ENCODE data around the gene MCOLN1. TPM values are rescaled to one million over a fixed set of nuclear protein-coding genes. Genes with fewer than 3 reads are reported as not detected.

The MCOLN1 gene
- total RNA-seq, 6 donors from 2014 or later = 12.9 to 118 (median 69.7) TPM

- TF ChIP-seq POLR2AphosphoS5 (IDR thresholded peaks at IDR 0.05) = no peak
- no peak for TF ChIP-seq CTCF (IDR thresholded peaks at IDR 0.05)
- no peak for TF ChIP-seq POLR2A (IDR thresholded peaks at IDR 0.05)
- no peak for TF ChIP-seq EP300 (IDR thresholded peaks at IDR 0.05)
- Histone ChIP-seq H3K27ac (no peak overlapping the region), H3K4me3 (no peak overlapping the region), H3K27me3 (no peaks in the 10 kb centered on the region), H3K4me1 (no peaks in the 10 kb centered on the region), H3K9me3 (no peaks in the 10 kb centered on the region), H3K36me3 (peaks cover 17 to 69% (median 61%) of the 10 kb centered on the region in 4 donors)
- 89 to 97% methylated on average over 2 of the region's 2 CpGs for WGBS, 2 donors
- ATAC-seq (ENCODE audit: low FRiP score in 2 of 2) = no peak
- DNase-seq = no peak
These were observed 37.8 kb downstream of the MCOLN1 start for GRCh38 chr19:7560255-7560654.

GRCh38 chr19:7561325-7561724 lies 38.9 kb downstream of the MCOLN1 start:
- ATAC-seq (ENCODE audit: low FRiP score in 2 of 2) (peak in 1 of 2 donors; percentile 8), DNase-seq (peak in 1 of 2 donors; percentile 63)
- Histone ChIP-seq H3K4me1 (no peaks in the 10 kb centered on the region), H3K27ac (no peak overlapping the region), H3K27me3 (no peaks in the 10 kb centered on the region), H3K9me3 (no peaks in the 10 kb centered on the region), H3K36me3 (peaks cover 16 to 60% (median 52%) of the 10 kb centered on the region in 4 donors), H3K4me3 (no peak overlapping the region)
- TF ChIP-seq CTCF (IDR thresholded peaks at IDR 0.05) (no peak), POLR2A (IDR thresholded peaks at IDR 0.05) (no peak), EP300 (IDR thresholded peaks at IDR 0.05) (no peak), POLR2AphosphoS5 (IDR thresholded peaks at IDR 0.05) (no peak)
- 80 to 94% methylated on average over 1 to 5 of the region's 17 CpGs for WGBS, 2 donors

- Histone ChIP-seq H3K36me3 (peaks cover 4 to 45% (median 38%) of the 10 kb centered on the region in 4 donors), H3K4me3 (no peak overlapping the region), H3K9me3 (no peaks in the 10 kb centered on the region), H3K4me1 (no peaks in the 10 kb centered on the region), H3K27ac (no peak overlapping the region), H3K27me3 (no peaks in the 10 kb centered on the region)
- WGBS, 2 donors = 78 to 86% methylated on average over 13 to 15 of the region's 16 CpGs
- ATAC-seq (ENCODE audit: low FRiP score in 2 of 2) = no peak
- no peak for DNase-seq
- TF ChIP-seq EP300 (IDR thresholded peaks at IDR 0.05) (no peak), POLR2AphosphoS5 (IDR thresholded peaks at IDR 0.05) (no peak), POLR2A (IDR thresholded peaks at IDR 0.05) (no peak), CTCF (IDR thresholded peaks at IDR 0.05) (no peak)
These were observed 40.4 kb downstream of the MCOLN1 start for GRCh38 chr19:7562646-7563393.

- DNase-seq (no peak), ATAC-seq (ENCODE audit: low FRiP score in 2 of 2) (no peak)
- H3K36me3 ChIP-seq = peaks cover 0 to 24% (median 20%) of the 10 kb centered on the region in 4 donors
- no peak overlapping the region for H3K4me3 ChIP-seq
- H3K27me3 ChIP-seq = no peaks in the 10 kb centered on the region
- no peak overlapping the region for H3K27ac ChIP-seq
- no peaks in the 10 kb centered on the region for H3K9me3 ChIP-seq
- WGBS, 2 donors = 98 to 100% methylated on average over 4 of the region's 4 CpGs
- TF ChIP-seq POLR2AphosphoS5 (IDR thresholded peaks at IDR 0.05) = no peak
- no peak for TF ChIP-seq POLR2A (IDR thresholded peaks at IDR 0.05)
- TF ChIP-seq EP300 (IDR thresholded peaks at IDR 0.05) = no peak
- TF ChIP-seq CTCF (IDR thresholded peaks at IDR 0.05) = no peak
- peaks cover 0 to 3% (median 0%) of the 10 kb centered on the region in 4 donors for H3K4me1 ChIP-seq
These were observed 42.4 kb downstream of the MCOLN1 start for GRCh38 chr19:7564866-7565265.

GRCh38 chr19:7565332-7565731 lies 42.9 kb downstream of the MCOLN1 start:
- no peak for TF ChIP-seq POLR2A (IDR thresholded peaks at IDR 0.05)
- TF ChIP-seq CTCF (IDR thresholded peaks at IDR 0.05) = no peak
- TF ChIP-seq POLR2AphosphoS5 (IDR thresholded peaks at IDR 0.05) = no peak
- no peak for TF ChIP-seq EP300 (IDR thresholded peaks at IDR 0.05)
- Histone ChIP-seq H3K4me3 (no peak overlapping the region), H3K36me3 (peaks cover 0 to 20% (median 15%) of the 10 kb centered on the region in 4 donors), H3K27me3 (no peaks in the 10 kb centered on the region), H3K9me3 (no peaks in the 10 kb centered on the region), H3K4me1 (peaks cover 0 to 3% (median 0%) of the 10 kb centered on the region in 4 donors), H3K27ac (no peak overlapping the region)
- WGBS, 2 donors = 93 to 96% methylated on average over 4 to 5 of the region's 5 CpGs
- DNase-seq = no peak
- ATAC-seq (ENCODE audit: low FRiP score in 2 of 2) = no peak

Data from upper lobe of left lung (tissue), 6 donors.